ENCODE measurements around the gene SLC5A9. TPM values are rescaled to one million over a fixed set of nuclear protein-coding genes. Genes with fewer than 3 reads are reported as not detected.

The SLC5A9 gene
- total RNA-seq, 1 experiment from 2014 or later = 3.9 TPM

DNA sequence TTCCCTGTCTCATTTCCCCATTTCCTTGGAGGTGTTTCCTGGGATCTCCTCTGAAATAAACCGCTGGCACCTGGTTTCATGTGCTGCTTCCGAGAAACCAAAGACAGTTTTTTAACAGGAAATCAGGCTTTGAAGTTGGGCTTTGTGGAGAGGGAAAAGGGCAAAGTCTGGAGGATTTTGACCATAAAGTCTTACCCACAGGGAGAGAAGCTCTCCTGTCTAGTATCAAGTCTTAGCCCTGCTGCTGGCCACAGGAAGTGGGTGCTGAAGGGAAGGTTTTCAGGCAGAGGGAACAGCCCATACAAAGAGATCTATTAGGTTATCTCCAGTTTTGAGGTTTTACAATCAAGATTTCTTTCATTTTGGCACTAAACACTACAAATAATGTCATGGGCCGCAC is 29.3 kb downstream of the SLC5A9 start:
- TF ChIP-seq, protein P1, sequence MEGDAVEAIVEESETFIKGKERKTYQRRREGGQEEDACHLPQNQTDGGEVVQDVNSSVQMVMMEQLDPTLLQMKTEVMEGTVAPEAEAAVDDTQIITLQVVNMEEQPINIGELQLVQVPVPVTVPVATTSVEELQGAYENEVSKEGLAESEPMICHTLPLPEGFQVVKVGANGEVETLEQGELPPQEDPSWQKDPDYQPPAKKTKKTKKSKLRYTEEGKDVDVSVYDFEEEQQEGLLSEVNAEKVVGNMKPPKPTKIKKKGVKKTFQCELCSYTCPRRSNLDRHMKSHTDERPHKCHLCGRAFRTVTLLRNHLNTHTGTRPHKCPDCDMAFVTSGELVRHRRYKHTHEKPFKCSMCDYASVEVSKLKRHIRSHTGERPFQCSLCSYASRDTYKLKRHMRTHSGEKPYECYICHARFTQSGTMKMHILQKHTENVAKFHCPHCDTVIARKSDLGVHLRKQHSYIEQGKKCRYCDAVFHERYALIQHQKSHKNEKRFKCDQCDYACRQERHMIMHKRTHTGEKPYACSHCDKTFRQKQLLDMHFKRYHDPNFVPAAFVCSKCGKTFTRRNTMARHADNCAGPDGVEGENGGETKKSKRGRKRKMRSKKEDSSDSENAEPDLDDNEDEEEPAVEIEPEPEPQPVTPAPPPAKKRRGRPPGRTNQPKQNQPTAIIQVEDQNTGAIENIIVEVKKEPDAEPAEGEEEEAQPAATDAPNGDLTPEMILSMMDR (IDR thresholded peaks at IDR 0.05; ENCODE audit: insufficient read depth in 1 of 2, low read depth in 1 of 2, low read length in 1 of 2, severe bottlenecking in 1 of 2, unreplicated experiment in 1 of 2) = no peak
- intact Hi-C loops (cut with micrococcal nuclease; ENCODE audit: unreplicated experiment) = no loop called here
- POLR2A ChIA-PET = no interaction called here

GRCh38 chr1:48254254-48254653 is 31.7 kb downstream of the SLC5A9 start:
- no TSS peak for BruUV-seq (replicated peaks)
- intact Hi-C loops (cut with micrococcal nuclease; ENCODE audit: unreplicated experiment) = no loop called here
- no peak for DNase-seq
- peaks cover 1% of the 10 kb centered on the region for H3K36me3 Mint-ChIP-seq (ENCODE audit: insufficient read depth, unreplicated experiment)
- Histone ChIP-seq H3K9me3 (no peaks in the 10 kb centered on the region), H3K4me1 (no peaks in the 10 kb centered on the region), H3K27me3 (replicated peaks; ENCODE audit: control insufficient read depth, insufficient read depth, low read length) (no peaks in the 10 kb centered on the region), H3K4me3 (ENCODE audit: low read depth, low read length) (no peak overlapping the region), H3K36me3 (ENCODE audit: control insufficient read depth, insufficient read depth, low read length) (no peaks in the 10 kb centered on the region)
- no peaks in the 10 kb centered on the region for H3K4me1 Mint-ChIP-seq (ENCODE audit: low read depth, unreplicated experiment)
- ChIA-PET POLR2A (no interaction called here), CTCF (no interaction called here)
- peaks cover 3% of the 10 kb centered on the region for H3K27me3 Mint-ChIP-seq (ENCODE audit: insufficient read depth, unreplicated experiment)
- H3K4me3 Mint-ChIP-seq (ENCODE audit: unreplicated experiment) = no peak overlapping the region
- TF ChIP-seq, protein P1 (IDR thresholded peaks at IDR 0.05; ENCODE audit: insufficient read depth in 1 of 2, low read depth in 1 of 2, low read length in 1 of 2, severe bottlenecking in 1 of 2, unreplicated experiment in 1 of 2) = no peak
- no peak overlapping the region for H3K27ac Mint-ChIP-seq (ENCODE audit: unreplicated experiment)
- H3K9me3 Mint-ChIP-seq (ENCODE audit: unreplicated experiment) = no peaks in the 10 kb centered on the region

More for the DNA sequence above, 29.3 kb downstream of the SLC5A9 start:
- BruUV-seq (replicated peaks) = no TSS peak
- no peak for DNase-seq
- Histone ChIP-seq H3K27me3 (replicated peaks; ENCODE audit: control insufficient read depth, insufficient read depth, low read length) (no peaks in the 10 kb centered on the region), H3K4me1 (no peaks in the 10 kb centered on the region), H3K9me3 (no peaks in the 10 kb centered on the region), H3K36me3 (ENCODE audit: control insufficient read depth, insufficient read depth, low read length) (no peaks in the 10 kb centered on the region), H3K4me3 (ENCODE audit: low read depth, low read length) (no peak overlapping the region)
- no peak overlapping the region for H3K4me3 Mint-ChIP-seq (ENCODE audit: unreplicated experiment)
- CTCF ChIA-PET = no interaction called here
- no peaks in the 10 kb centered on the region for H3K9me3 Mint-ChIP-seq (ENCODE audit: unreplicated experiment)
- H3K27ac Mint-ChIP-seq (ENCODE audit: unreplicated experiment) = no peak overlapping the region
- peaks cover 7% of the 10 kb centered on the region for H3K27me3 Mint-ChIP-seq (ENCODE audit: insufficient read depth, unreplicated experiment)
- no peaks in the 10 kb centered on the region for H3K4me1 Mint-ChIP-seq (ENCODE audit: low read depth, unreplicated experiment)
- H3K36me3 Mint-ChIP-seq (ENCODE audit: insufficient read depth, unreplicated experiment) = peaks cover 6% of the 10 kb centered on the region

DNA sequence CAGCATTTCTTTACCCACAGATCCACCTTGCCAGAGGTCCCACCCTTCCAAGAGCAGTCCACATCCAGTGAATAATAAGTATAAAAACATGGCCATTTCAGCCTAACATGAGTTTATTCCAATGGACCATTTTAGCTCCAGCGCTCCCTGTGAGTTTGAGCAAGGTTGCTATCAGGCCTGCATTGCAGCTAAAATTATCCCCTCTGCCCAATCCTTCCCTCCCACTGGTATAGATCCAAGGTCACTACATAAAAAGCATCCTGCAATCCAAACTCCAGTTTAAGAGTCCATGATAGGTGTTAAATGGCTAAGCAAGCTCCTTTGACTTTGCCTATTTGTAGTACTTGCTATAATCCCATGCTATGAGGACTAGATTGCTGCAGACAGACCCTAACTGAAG is 35.6 kb downstream of the SLC5A9 start:
- no TSS peak for BruUV-seq (replicated peaks)
- no peak overlapping the region for H3K4me3 Mint-ChIP-seq (ENCODE audit: unreplicated experiment)
- H3K4me1 Mint-ChIP-seq (ENCODE audit: low read depth, unreplicated experiment) = no peaks in the 10 kb centered on the region
- H3K27me3 ChIP-seq (replicated peaks; ENCODE audit: control insufficient read depth, insufficient read depth, low read length) = no peaks in the 10 kb centered on the region
- intact Hi-C loops (cut with micrococcal nuclease; ENCODE audit: unreplicated experiment) = no loop called here
- no peak overlapping the region for H3K27ac Mint-ChIP-seq (ENCODE audit: unreplicated experiment)
- ChIA-PET CTCF (no interaction called here), POLR2A (no interaction called here)
- H3K9me3 ChIP-seq = no peaks in the 10 kb centered on the region
- DNase-seq = no peak
- no peaks in the 10 kb centered on the region for H3K9me3 Mint-ChIP-seq (ENCODE audit: unreplicated experiment)
- TF ChIP-seq, protein P1 (IDR thresholded peaks at IDR 0.05; ENCODE audit: insufficient read depth in 1 of 2, low read depth in 1 of 2, low read length in 1 of 2, severe bottlenecking in 1 of 2, unreplicated experiment in 1 of 2) = no peak
- peaks cover 8% of the 10 kb centered on the region for H3K27me3 Mint-ChIP-seq (ENCODE audit: insufficient read depth, unreplicated experiment)
- no peaks in the 10 kb centered on the region for H3K36me3 Mint-ChIP-seq (ENCODE audit: insufficient read depth, unreplicated experiment)
- no peak overlapping the region for H3K4me3 ChIP-seq (ENCODE audit: low read depth, low read length)
- no peaks in the 10 kb centered on the region for H3K4me1 ChIP-seq
- H3K36me3 ChIP-seq (ENCODE audit: control insufficient read depth, insufficient read depth, low read length) = no peaks in the 10 kb centered on the region
